Measurements from ENCODE around the gene CLEC11A.
"Not testable (repeated sequence)": the region's sequence is repeated elsewhere in the genome, so short reads cannot be mapped to it uniquely, and the experiment has no call there.

Gene CLEC11A

GRCh38 chr19:50745221-50745620 lies 22.1 kb downstream of the CLEC11A start:
- peak in 1 of 10 donors; percentile 8 for DNase-seq
- intact Hi-C loops (cut with DNase I), result no loop called here

GRCh38 chr19:50747141-50747540 lies 24.0 kb downstream of the CLEC11A start:
- intact Hi-C loops (cut with DNase I); DNase-seq: not testable (repeated sequence)

- peak in 1 of 10 donors; percentile 9 for DNase-seq
- intact Hi-C loops (cut with DNase I), result no loop called here
Measured at GRCh38 chr19:50749490-50749889, 26.3 kb downstream of the CLEC11A start.

DNA sequence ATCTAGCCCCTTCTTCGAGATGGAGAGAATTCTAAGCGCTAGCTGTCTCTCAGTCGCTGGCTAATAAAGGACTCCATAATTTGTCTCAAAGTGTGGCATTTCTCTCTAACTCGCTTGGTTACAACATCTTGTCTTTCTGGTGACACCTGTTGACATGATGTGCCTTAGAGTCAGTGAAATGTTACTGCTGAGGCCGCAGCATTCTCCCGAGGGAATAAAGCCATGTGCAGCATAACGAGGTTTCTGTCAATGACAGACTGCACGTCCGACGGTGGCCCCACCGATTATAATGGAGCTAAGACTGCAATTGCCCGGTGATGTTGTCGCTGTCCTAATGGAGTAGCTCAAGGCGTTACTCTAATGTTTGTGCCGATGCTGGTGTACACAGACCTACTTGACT lies 26.8 kb downstream of the CLEC11A start:
- intact Hi-C loops (cut with DNase I), result no loop called here
- peak in 1 of 10 donors; percentile 52 for DNase-seq

DNA sequence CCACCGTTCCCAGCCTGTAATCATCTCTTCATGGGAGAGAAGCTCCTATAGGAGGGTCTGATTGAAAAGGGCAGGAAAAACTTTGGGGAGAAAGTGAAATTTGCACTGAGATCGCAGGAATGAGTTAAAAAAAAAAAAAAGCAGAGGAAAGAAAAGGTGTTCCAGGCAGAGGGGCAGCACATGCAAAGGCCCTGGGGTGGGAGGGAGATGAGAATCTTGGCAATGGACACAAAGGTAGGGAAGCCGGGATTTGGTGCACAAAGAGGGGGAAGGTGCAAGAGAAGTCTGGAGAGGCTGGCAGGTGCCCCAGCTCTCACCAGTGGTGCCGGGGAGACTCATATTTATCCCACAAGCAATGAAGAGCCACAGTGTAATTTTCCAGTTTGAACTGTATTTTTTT lies 30.7 kb downstream of the CLEC11A start:
- intact Hi-C loops (cut with DNase I), result no loop called here
- DNase-seq, result no peak

- DNase-seq, result not testable (repeated sequence)
Measured at GRCh38 chr19:50756244-50756643, 33.1 kb downstream of the CLEC11A start.

GRCh38 chr19:50757624-50758023 lies 34.5 kb downstream of the CLEC11A start:
- peak in 1 of 10 donors; percentile 28 for DNase-seq
- intact Hi-C loops (cut with DNase I), result not testable (repeated sequence)

More at GRCh38 chr19:50756244-50756643, 33.1 kb downstream of the CLEC11A start:
- intact Hi-C loops (cut with DNase I), result not testable (repeated sequence)

DNA sequence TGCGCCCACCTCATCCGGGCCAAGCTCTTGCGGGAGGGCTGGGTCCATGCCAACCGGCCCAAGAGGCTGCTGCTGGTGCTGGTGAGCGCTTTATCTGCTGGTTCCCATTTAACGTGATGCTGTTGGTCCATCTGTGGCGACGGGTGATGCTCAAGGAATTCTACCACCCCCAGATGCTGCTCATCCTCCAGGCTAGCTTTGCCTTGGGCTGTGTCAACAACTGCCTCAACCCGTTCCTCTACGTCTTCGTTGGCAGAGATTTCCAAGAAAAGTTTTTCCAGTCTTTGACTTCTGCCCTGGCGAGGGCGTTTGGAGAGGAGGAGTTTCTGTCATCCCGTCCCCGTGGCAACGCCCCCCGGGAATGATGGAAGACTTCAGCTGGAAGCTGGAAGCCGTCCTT lies 35.9 kb downstream of the CLEC11A start:
- intact Hi-C loops (cut with DNase I); DNase-seq: not testable (repeated sequence)

GRCh38 chr19:50759886-50760285 lies 36.7 kb downstream of the CLEC11A start:
- DNase-seq, result no peak
- intact Hi-C loops (cut with DNase I), result no loop called here

GRCh38 chr19:50761501-50761900 lies 38.3 kb downstream of the CLEC11A start:
- intact Hi-C loops (cut with DNase I); DNase-seq: not testable (repeated sequence)

DNA sequence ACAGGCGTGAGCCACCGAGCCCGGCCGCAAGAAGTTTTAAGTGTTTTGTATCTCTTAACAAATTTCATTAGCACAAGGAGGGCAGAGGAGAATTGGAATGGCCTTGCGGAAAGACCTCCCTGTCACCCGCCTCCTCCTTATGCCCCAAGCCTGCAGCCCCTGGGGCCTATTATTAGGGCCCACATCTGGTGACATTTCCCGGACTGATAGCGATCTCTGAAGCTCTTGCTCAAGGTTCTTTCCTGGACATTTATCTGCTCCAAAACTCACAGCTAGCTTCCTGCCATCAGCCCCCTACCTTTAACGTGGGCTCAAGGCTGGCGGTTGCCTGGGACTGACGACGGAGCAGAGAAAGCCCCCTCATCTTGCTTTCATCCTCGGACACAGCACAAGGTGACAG lies 40.4 kb downstream of the CLEC11A start:
- DNase-seq; intact Hi-C loops (cut with DNase I): not testable (repeated sequence)

- intact Hi-C loops (cut with DNase I), result no loop called here
- DNase-seq, result no peak
Measured at GRCh38 chr19:50764409-50764808, 41.2 kb downstream of the CLEC11A start.

GRCh38 chr19:50766746-50767145 lies 43.6 kb downstream of the CLEC11A start:
- intact Hi-C loops (cut with DNase I); DNase-seq: not testable (repeated sequence)

DNA sequence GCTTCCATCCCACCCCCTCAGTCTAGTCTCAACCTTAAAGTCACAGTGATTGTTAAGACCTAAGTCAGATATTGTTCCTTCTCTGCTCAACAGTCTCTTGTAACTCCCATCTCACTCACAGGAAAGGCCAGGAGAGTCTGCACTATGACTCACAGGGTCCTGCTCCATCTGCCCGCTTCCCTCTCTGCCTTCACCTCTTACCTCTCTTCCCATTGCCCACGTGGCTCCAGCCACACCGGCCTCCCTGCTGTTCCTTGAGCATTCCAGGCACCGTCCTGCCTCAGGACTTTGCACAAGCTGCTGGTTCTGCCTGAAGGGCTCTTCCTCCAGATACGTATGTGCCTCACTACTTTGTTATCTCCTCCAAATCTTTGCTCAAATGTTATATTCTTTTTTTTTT lies 44.1 kb downstream of the CLEC11A start:
- intact Hi-C loops (cut with DNase I); DNase-seq: not testable (repeated sequence)

DNA sequence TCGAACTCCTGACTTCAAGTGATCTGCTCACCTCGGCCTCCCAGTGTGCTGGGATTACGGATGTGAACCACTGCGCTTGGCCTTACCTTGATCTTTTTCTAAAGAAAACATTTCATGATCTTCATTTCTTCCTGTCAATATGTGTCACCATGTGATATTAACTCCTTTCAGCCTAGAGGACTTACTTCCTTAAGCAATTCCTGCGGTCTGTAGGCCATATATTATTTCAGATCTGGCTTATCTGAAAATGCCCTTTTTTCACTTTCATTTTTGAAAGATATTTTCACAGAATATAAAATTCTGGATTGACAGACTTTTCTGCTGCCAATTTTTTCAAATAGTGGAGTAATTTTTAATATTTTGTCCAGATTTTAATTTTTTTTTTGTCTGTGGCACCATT lies 45.1 kb downstream of the CLEC11A start:
- intact Hi-C loops (cut with DNase I), result no loop called here
- no peak for DNase-seq

DNA sequence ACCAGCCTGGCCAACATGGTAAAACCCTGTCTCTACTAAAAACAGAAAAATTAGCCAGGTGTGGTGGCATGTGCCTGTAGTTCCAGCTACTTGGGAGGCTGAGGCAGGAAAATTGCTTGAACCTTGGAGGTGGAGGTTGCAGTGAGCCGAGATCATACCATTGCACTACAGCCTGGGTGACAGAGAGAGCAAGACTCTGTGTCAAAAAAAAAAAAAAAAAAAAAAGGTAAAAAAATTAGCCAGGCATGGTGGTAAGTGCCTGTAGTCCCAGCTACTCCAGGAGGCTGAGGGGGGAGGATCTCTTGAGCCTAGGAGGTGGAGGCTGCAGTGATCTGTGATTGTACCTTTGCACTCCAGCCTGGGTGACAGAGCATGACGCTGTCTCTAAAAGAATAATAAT lies 47.0 kb downstream of the CLEC11A start, which contains the start of gene GPR32:
Gene GPR32 (plus strand): TSS at position 301 of the 400 bp plus-strand sequence. CDS start 137 bp downstream, outside the sequence.
- intact Hi-C loops (cut with DNase I), result not testable (repeated sequence)

DNA sequence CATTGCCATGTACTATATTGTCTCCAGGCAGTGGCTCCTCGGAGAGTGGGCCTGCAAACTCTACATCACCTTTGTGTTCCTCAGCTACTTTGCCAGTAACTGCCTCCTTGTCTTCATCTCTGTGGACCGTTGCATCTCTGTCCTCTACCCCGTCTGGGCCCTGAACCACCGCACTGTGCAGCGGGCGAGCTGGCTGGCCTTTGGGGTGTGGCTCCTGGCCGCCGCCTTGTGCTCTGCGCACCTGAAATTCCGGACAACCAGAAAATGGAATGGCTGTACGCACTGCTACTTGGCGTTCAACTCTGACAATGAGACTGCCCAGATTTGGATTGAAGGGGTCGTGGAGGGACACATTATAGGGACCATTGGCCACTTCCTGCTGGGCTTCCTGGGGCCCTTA lies 47.7 kb downstream of the CLEC11A start:
- intact Hi-C loops (cut with DNase I), result no loop called here

More for the DNA sequence above, 47.0 kb downstream of the CLEC11A start, which contains the start of gene GPR32:
- DNase-seq, result not testable (repeated sequence)

DNA sequence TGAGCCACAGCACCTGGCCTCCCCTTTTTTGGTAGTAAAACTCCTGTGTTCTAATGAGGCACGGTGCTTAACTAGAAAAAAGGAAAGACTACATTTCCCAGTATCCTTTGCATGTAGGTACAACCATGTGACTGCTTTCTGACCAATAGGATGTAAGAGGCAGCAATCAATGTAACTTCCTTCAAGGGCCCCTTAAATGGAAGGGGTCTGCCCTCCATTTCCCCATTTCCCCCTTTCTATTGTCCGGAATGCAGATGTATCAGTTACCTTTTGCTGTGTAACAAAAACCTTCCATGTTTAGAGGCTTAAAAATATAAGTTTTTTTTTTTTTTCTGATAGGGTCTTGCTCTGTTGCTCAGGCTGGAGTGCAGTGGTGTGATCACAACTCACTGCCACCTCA lies 49.3 kb downstream of the CLEC11A start:
- intact Hi-C loops (cut with DNase I), result no loop called here
- DNase-seq, result no peak

More for the DNA sequence above, 47.7 kb downstream of the CLEC11A start:
- no peak for DNase-seq

GRCh38 chr19:50772912-50773311 lies 49.7 kb downstream of the CLEC11A start:
- DNase-seq; intact Hi-C loops (cut with DNase I): not testable (repeated sequence)

DNA sequence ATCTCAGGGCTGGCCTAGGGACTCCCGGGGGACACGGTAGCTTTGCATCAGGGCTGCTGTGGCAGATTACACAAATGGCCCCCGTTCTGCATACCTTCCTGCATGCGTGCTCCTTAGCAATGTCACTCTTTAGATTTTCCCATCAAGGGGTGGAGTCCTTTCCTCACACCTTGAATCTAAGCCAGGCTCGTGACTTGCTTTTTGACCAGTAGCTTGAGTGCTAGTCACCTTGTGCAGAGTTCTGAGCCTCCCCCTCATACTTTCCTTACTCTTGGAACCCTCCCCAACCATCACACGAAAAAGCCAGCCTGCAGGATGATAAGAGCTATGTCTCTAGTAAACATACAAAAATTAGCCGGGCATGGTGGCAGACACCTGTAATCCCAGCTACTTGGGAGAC lies 50.3 kb downstream of the CLEC11A start:
- DNase-seq; intact Hi-C loops (cut with DNase I): not testable (repeated sequence)
